Measurements from ENCODE around the gene POLR1B.
"Not testable (repeated sequence)": the region's sequence is repeated elsewhere in the genome, so short reads cannot be mapped to it uniquely, and the experiment has no call there.

POLR1B gene

GRCh38 chr2:112542123-112542983 lies at the start of gene POLR1B:
Gene POLR1B, plus strand, starts transcription at chr2:112542465. Its CDS starts 30 bp downstream, at chr2:112542495.
- DNase-seq, result peak; percentile 51

- DNase-seq, result no peak
These were observed 49.2 kb upstream of the POLR1B start for GRCh38 chr2:112493048-112493447.

GRCh38 chr2:112493858-112494648 lies 48.2 kb upstream of the POLR1B start:
- no peak for DNase-seq

- DNase-seq, result no peak
These were observed 47.4 kb upstream of the POLR1B start for GRCh38 chr2:112494828-112495227.

DNA sequence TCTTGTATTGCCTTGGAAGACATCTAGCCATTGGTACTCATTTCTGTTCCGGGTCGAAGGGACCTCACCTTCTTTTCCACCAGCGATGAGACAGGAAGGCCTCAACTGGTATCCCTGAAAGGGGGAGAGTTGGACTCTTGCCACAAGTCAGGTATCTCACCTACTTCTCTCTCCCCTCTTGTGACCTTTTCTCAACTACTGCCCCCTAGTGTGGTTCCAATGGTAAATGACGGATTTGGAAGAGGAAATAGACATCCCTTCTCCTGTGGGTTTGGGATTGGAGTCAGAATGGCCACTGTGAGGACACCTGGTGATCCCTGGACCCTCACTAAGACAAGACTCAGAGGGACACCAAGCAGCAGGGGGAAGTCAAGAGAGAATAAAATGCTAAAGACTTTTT lies 46.4 kb upstream of the POLR1B start:
- not testable (repeated sequence) for DNase-seq

GRCh38 chr2:112500850-112501484 lies 41.3 kb upstream of the POLR1B start:
- not testable (repeated sequence) for DNase-seq

- DNase-seq, result not testable (repeated sequence)
These were observed 32.8 kb upstream of the POLR1B start for GRCh38 chr2:112509239-112509998.

DNA sequence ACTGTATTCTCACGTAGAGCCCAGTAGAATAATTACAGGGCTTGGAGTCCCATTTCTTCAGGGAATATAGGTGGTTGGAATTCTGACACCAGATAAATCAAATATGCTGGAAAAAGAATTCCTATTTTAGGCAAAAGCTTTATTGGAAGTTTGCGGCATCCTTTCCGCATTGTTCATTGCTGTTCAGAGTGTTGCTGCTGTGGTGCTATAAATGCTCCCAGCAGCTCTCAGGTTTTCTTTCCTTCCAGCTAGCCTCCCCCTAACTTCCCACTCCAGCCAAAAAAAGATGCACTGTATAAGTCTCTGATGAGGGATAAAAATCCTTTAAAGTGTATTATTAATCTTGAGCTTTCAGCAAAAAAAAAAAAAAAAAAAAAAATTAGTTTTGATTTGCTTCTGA lies 25.5 kb upstream of the POLR1B start:
- no peak for DNase-seq

DNA sequence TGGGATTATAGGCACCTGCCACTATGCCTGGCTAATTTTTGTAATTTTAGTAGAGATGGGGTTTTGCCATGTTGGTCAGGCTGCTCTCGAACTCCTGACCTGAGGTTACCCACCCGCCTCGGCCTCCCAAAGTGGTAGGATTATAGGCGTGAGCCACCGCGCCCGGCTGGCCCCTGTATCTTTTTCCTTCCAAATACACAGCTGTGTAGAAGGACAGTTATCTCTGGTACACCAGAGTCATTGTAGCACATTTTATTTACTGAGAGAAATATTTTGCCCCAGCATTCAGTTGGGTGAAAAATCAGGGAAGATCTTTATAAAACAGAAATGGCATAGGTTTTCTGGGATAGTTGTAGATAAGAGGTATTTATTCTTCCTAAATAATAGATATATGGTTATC lies 23.5 kb upstream of the POLR1B start:
- DNase-seq, result no peak

GRCh38 chr2:112519506-112519905 lies 22.8 kb upstream of the POLR1B start:
- DNase-seq, result no peak

- no peak for DNase-seq
These were observed 22.0 kb upstream of the POLR1B start for GRCh38 chr2:112520234-112520783.

- no peak for DNase-seq
These were observed 18.9 kb upstream of the POLR1B start for GRCh38 chr2:112523291-112523777.

DNA sequence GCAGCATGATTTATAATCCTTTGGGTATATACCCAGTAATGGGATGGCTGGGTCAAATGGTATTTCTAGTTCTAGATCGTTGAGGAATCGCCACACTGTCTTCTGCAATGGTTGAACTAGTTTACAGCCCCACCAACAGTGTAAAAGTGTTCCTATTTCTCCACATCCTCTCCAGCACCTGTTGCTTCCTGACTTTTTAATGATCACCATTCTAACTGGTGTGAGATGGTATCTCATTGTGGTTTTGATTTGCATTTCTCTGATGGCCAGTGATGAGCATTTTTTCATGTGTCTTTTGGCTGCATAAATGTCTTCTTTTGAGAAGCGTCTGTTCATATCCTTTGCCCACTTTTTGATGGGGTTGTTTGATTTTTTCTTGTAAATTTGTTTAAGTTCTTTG lies 18.0 kb upstream of the POLR1B start:
- not testable (repeated sequence) for DNase-seq

- no peak for DNase-seq
These were observed 13.7 kb upstream of the POLR1B start for GRCh38 chr2:112528541-112528940.

- DNase-seq, result no peak
These were observed 12.5 kb upstream of the POLR1B start for GRCh38 chr2:112529757-112530156.

GRCh38 chr2:112530728-112531127 lies 11.5 kb upstream of the POLR1B start:
- no peak for DNase-seq

- DNase-seq, result no peak
These were observed 7.4 kb upstream of the POLR1B start for GRCh38 chr2:112534826-112535225.

- not testable (repeated sequence) for DNase-seq
These were observed 5.6 kb upstream of the POLR1B start for GRCh38 chr2:112536665-112537064.

GRCh38 chr2:112539306-112539705 lies 3.0 kb upstream of the POLR1B start:
- no peak for DNase-seq

DNA sequence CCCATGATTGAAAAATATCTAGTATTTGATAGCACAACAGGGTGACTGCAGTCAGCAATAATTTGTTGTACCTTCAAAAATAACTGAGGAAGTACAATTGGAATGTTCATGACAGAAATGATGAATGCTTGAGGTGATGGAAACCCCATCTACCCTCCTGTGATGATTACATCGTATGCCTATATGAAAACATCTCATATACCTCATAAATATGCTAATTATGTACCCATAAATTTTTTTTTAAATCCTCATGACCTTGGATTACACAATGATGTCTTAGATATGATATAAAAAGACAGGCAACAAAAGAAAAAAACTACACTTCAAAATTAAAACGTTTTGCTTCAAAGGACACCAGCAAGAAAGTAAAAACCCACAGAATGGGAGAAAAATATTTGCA lies 1.4 kb upstream of the POLR1B start:
- DNase-seq, result no peak

- no peak for DNase-seq
These were observed 746 bp upstream of the POLR1B start for GRCh38 chr2:112541315-112542122.
